Neural crest cell (in vitro differentiated cells): Measurements from ENCODE around the gene CACNA1H. TPM values are rescaled to one million over a fixed set of nuclear protein-coding genes. Genes with fewer than 3 reads are reported as not detected.

Experiments used
- DNase-seq: peaks from one replicate; pipeline ENCODE4 v3.0.0; 2021; ENCODE audit warnings: low read depth, mixed read lengths, low spot score
- H3K27ac Mint-ChIP-seq: one replicate; pipeline ENCODE4 v1.8.0; 2021; ENCODE audit warnings: mild to moderate bottlenecking, mixed read lengths; ENCODE audit not compliant: unreplicated experiment
- H3K27me3 Mint-ChIP-seq: 2 replicates; pipeline ENCODE4 v1.8.0; 2021; ENCODE audit warnings: low read depth, mild to moderate bottlenecking, mixed read lengths
- H3K36me3 Mint-ChIP-seq: 2 replicates; pipeline ENCODE4 v1.8.0; 2021; ENCODE audit warnings: low read depth, mild to moderate bottlenecking, mixed read lengths
- H3K4me1 Mint-ChIP-seq: 2 replicates; pipeline ENCODE4 v1.8.0; 2021; ENCODE audit warnings: mixed read lengths
- H3K4me3 Mint-ChIP-seq: one replicate; pipeline ENCODE4 v1.8.0; 2021; ENCODE audit warnings: mild to moderate bottlenecking, mixed read lengths
- H3K9me3 Mint-ChIP-seq: 2 replicates; pipeline ENCODE4 v1.8.0; 2021; ENCODE audit warnings: mixed read lengths
- CTCF ChIP-seq: fragments of 200-600 bp; sonication (generic); conservative IDR thresholded peaks from 2 replicates; pipeline ENCODE4 v1.5.0; 2021; ENCODE audit warnings: antibody characterized with exemption, mild to moderate bottlenecking
- total RNA-seq: library from RNA; stranded (reverse); gene quantifications from 2 replicates; pipeline ENCODE4 v1.2.1, GENCODE V29; 2021

Gene CACNA1H
- total RNA-seq, 1 donor from 2014 or later: 10.7 TPM

GRCh38 chr16:1218930-1219611 lies 66.2 kb downstream of the CACNA1H start:
- H3K27ac Mint-ChIP-seq: no peak overlapping the region
- TF ChIP-seq CTCF: no peak
- no peaks in the 10 kb centered on the region for H3K4me1 Mint-ChIP-seq
- H3K4me3 Mint-ChIP-seq: no peak overlapping the region
- DNase-seq: no peak
- H3K27me3 Mint-ChIP-seq: no peaks in the 10 kb centered on the region
- no peaks in the 10 kb centered on the region for H3K9me3 Mint-ChIP-seq
- H3K36me3 Mint-ChIP-seq: no peaks in the 10 kb centered on the region

GRCh38 chr16:1220098-1220728 lies 67.3 kb downstream of the CACNA1H start:
- Mint-ChIP-seq H3K4me3 (no peak overlapping the region), H3K4me1 (no peaks in the 10 kb centered on the region), H3K9me3 (no peaks in the 10 kb centered on the region), H3K27ac (no peak overlapping the region), H3K27me3 (no peaks in the 10 kb centered on the region), H3K36me3 (no peaks in the 10 kb centered on the region)
- no peak for TF ChIP-seq CTCF
- no peak for DNase-seq

GRCh38 chr16:1220841-1221627 lies 68.1 kb downstream of the CACNA1H start:
- no peak for TF ChIP-seq CTCF
- Mint-ChIP-seq H3K4me1 (no peaks in the 10 kb centered on the region), H3K27me3 (no peaks in the 10 kb centered on the region), H3K27ac (no peak overlapping the region), H3K36me3 (no peaks in the 10 kb centered on the region), H3K4me3 (no peak overlapping the region), H3K9me3 (no peaks in the 10 kb centered on the region)
- DNase-seq: no peak

DNA sequence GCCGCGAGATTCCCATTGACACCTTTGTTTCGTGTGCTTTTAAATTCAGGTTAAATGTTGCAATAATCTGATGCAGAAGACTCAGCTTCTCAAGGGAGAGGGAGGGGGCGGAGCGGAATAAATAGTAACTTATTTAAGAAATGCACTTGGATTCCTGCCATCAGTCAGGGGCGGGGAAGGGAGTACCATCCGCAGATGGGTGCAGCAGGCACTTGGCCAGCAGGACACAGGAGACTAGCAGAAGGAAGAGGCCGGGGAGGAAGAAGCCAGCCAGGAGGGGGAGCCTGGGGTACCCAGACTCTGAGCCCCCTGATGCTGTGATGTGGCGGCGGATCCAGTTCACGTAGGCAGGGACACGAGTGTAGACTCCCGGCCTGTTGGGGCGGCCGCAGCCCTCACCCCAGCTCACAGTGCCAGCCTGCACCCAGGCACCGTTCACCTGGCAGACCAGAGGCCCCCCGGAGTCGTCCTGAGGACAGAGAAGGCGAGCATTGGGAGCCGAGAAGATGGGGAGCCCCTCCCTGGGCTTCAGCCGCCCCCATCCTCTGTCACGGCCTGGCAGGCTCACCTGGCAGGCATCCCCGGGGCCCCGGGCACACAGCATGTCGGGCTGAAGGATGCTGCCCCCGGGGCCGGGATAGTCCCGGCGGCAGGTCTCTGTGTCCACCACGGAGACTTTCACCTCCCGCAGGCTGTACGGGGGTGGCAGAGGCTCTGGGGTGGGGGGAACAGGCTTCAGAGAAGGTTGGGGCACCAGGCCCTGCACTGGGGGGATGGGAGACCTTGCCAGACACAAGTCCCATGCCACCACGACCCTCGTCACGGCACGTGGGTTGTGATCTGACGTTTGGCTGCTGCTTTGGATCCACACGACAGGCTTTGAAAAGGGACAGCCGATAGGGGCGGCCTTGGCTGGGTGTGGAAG lies 69.0 kb downstream of the CACNA1H start:
- Mint-ChIP-seq H3K4me3 (no peak overlapping the region), H3K9me3 (no peaks in the 10 kb centered on the region), H3K27me3 (no peaks in the 10 kb centered on the region), H3K36me3 (no peaks in the 10 kb centered on the region), H3K4me1 (no peaks in the 10 kb centered on the region), H3K27ac (no peak overlapping the region)
- DNase-seq: no peak
- TF ChIP-seq CTCF: no peak
